ENCODE measurements around the gene IGSF21. TPM values are rescaled to one million over a fixed set of nuclear protein-coding genes. Genes with fewer than 3 reads are reported as not detected.
"Not testable (repeated sequence)": the region's sequence is repeated elsewhere in the genome, so short reads cannot be mapped to it uniquely, and the experiment has no call there.

The IGSF21 gene
- total RNA-seq, 3 donors from 2014 or later = not detected

DNA sequence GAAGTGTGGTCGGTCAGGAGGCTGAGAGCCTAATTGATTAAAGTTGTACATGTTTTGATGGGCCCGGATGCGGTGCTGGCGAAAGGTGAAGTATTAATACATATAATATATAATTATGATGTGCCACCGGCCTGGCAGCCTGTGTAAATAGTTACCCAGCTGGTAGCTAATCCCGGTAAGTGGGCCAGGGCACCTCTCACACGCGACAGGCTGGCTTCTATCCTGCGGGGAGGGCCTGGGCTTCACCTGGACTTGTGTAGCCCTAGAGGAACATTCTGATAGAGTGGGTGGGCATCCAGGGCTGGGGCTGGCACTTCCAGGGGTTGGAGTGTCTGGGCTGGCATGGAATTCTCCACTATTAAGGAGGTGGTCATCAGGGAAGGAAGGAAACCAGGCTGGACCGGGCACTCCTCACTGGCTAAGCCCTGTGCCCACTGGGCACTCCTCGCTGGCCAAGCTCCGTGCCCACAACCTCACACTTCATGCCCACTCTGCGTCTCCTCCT lies 48.3 kb downstream of the IGSF21 start:
- Mint-ChIP-seq H3K4me3 (no peak overlapping the region), H3K27me3 (ENCODE audit: low read depth) (peaks cover 3% of the 10 kb centered on the region)

DNA sequence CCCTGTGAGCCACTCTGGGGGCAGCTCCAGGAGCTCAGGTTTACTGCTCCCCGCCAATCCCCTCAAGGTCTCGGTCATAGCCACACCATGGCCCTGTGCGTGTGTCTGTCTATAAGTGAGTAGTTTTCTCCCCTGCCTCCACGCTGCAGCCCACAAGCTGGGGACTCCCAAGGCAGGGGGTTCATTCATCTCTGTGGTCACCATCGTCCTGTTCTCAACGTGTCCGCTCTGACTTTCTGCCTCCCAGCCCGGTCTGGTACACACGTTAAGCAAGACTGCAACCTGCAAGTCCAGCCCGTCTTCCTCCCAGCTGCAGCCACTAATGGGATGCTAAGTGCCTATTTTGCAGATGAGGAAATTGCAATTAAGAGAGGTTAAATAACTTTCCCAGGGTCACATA lies 49.8 kb downstream of the IGSF21 start:
- Mint-ChIP-seq H3K4me1 (ENCODE audit: low read depth) (no peaks in the 10 kb centered on the region), H3K27me3 (ENCODE audit: low read depth) (peaks cover 3% of the 10 kb centered on the region), H3K9me3 (no peaks in the 10 kb centered on the region), H3K4me3 (no peak overlapping the region), H3K36me3 (ENCODE audit: insufficient read depth) (no peaks in the 10 kb centered on the region)
- DNase-seq (no peak), ATAC-seq (no peak)

More for the DNA sequence above, 48.3 kb downstream of the IGSF21 start:
- H3K36me3 Mint-ChIP-seq (ENCODE audit: insufficient read depth) = no peaks in the 10 kb centered on the region
- H3K9me3 Mint-ChIP-seq = no peaks in the 10 kb centered on the region
- ATAC-seq (no peak), DNase-seq (no peak)
- no peaks in the 10 kb centered on the region for H3K4me1 Mint-ChIP-seq (ENCODE audit: low read depth)

DNA sequence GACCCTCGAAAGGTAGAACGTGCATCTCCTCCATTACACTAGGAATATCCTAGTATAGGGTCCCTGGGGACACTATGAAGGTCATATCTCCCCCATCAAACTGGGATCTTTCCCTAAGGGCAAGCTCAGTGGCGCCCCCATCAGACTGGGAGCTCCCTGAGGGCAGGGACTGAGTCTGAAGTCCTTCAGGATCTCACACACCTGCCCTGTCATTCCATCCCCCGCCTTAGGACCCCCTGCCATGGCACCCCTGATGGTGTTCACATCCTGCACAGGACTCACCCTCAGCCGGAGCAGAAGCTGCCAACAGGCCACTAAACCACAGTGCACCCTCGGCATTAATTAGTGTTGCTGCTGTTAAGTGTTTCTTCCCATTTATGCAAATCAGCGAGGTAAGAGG lies 50.4 kb downstream of the IGSF21 start:
- no peak for ATAC-seq
- no peaks in the 10 kb centered on the region for H3K4me1 Mint-ChIP-seq (ENCODE audit: low read depth)
- H3K9me3 Mint-ChIP-seq = no peaks in the 10 kb centered on the region
- H3K27me3 Mint-ChIP-seq (ENCODE audit: low read depth) = peaks cover 3% of the 10 kb centered on the region
- H3K4me3 Mint-ChIP-seq = no peak overlapping the region
- no peak for DNase-seq
- no peaks in the 10 kb centered on the region for H3K36me3 Mint-ChIP-seq (ENCODE audit: insufficient read depth)

GRCh38 chr1:18158714-18159113 lies 51.1 kb downstream of the IGSF21 start:
- H3K4me1 Mint-ChIP-seq (ENCODE audit: low read depth) = no peaks in the 10 kb centered on the region
- no peaks in the 10 kb centered on the region for H3K9me3 Mint-ChIP-seq
- peaks cover 3% of the 10 kb centered on the region for H3K27me3 Mint-ChIP-seq (ENCODE audit: low read depth)
- no peak for ATAC-seq
- H3K4me3 Mint-ChIP-seq = no peak overlapping the region
- no peak for DNase-seq
- no peaks in the 10 kb centered on the region for H3K36me3 Mint-ChIP-seq (ENCODE audit: insufficient read depth)

- no peak for ATAC-seq
- no peak for DNase-seq
- H3K4me1 Mint-ChIP-seq (ENCODE audit: low read depth) = no peaks in the 10 kb centered on the region
- H3K4me3 Mint-ChIP-seq = no peak overlapping the region
- peaks cover 8% of the 10 kb centered on the region for H3K27me3 Mint-ChIP-seq (ENCODE audit: low read depth)
- no peaks in the 10 kb centered on the region for H3K36me3 Mint-ChIP-seq (ENCODE audit: insufficient read depth)
- no peaks in the 10 kb centered on the region for H3K9me3 Mint-ChIP-seq
Observed at GRCh38 chr1:18160290-18160942, 52.8 kb downstream of the IGSF21 start.

DNA sequence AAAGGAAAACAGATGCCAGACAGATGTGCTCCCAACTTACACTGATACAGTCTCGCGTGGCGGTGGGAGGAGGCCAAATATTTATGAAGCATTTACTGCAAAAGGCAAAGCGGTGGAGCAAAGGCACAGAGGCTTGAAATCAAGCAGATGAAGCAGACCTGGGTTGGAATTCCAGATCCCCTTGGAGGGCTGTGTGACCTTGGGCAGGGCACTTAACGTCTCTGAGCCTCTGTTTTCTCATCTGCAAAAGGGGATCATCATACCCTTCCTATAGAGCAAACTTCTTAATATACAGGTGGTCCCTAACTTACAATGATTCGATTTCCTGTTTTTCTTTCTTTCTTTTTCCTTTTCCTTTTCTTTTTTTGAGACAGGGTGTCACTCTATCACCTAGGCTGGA lies 54.1 kb downstream of the IGSF21 start:
- H3K27me3 Mint-ChIP-seq (ENCODE audit: low read depth) = peaks cover 8% of the 10 kb centered on the region
- no peaks in the 10 kb centered on the region for H3K4me1 Mint-ChIP-seq (ENCODE audit: low read depth)
- H3K9me3 Mint-ChIP-seq = no peaks in the 10 kb centered on the region
- no peak for ATAC-seq
- no peak overlapping the region for H3K4me3 Mint-ChIP-seq
- DNase-seq = no peak
- no peaks in the 10 kb centered on the region for H3K36me3 Mint-ChIP-seq (ENCODE audit: insufficient read depth)

DNA sequence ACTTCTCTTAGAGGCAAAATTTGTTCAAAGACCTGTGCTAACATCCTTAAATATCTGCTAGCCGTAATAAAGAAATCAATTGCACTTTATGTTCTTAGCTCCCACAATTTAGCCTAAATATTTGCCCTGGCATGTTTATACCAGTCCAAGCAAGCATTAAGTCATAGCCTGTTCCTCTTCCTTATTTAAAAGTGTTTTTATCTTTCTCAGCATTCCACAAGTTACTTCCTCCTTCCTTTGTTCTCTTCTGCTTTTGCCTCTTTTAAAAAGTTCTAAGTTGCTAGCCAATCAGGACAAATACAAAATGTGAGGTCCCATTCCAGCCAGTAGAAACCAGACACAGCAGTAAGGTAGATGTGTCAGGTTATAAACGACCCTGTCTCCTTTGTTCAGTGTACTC lies 58.0 kb downstream of the IGSF21 start:
- H3K9me3 Mint-ChIP-seq; H3K4me1 Mint-ChIP-seq (ENCODE audit: low read depth); H3K36me3 Mint-ChIP-seq (ENCODE audit: insufficient read depth); H3K27me3 Mint-ChIP-seq (ENCODE audit: low read depth); ATAC-seq; DNase-seq; H3K4me3 Mint-ChIP-seq: not testable (repeated sequence)

DNA sequence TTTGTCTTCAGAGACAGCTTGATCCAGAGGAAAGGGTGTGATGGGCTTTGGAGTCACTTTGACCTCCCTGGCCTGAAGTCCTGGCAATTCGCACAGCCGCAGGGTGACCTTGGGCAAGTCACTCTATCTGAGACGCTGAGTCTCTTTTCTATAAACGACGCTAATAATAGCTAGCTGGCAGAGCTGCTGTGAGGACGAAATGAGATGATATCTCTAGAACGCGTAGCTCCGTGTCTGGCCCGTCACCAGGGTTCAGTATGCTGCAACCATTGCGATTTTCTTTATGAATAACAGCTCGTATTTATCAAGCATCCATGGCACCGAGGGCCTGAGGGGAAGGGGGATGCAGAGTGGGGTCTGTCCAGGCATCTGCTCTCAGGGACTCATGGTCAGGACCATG lies 58.7 kb downstream of the IGSF21 start:
- peaks cover 10% of the 10 kb centered on the region for H3K27me3 Mint-ChIP-seq (ENCODE audit: low read depth)
- H3K4me3 Mint-ChIP-seq = no peak overlapping the region
- H3K4me1 Mint-ChIP-seq (ENCODE audit: low read depth) = no peaks in the 10 kb centered on the region
- no peaks in the 10 kb centered on the region for H3K9me3 Mint-ChIP-seq
- DNase-seq (no peak), ATAC-seq (no peak)
- H3K36me3 Mint-ChIP-seq (ENCODE audit: insufficient read depth) = no peaks in the 10 kb centered on the region

- ATAC-seq (no peak), DNase-seq (no peak)
- no peak overlapping the region for H3K4me3 Mint-ChIP-seq
- no peaks in the 10 kb centered on the region for H3K36me3 Mint-ChIP-seq (ENCODE audit: insufficient read depth)
- H3K4me1 Mint-ChIP-seq (ENCODE audit: low read depth) = no peaks in the 10 kb centered on the region
- no peaks in the 10 kb centered on the region for H3K9me3 Mint-ChIP-seq
- peaks cover 10% of the 10 kb centered on the region for H3K27me3 Mint-ChIP-seq (ENCODE audit: low read depth)
Observed at GRCh38 chr1:18166929-18167328, 59.3 kb downstream of the IGSF21 start.

GRCh38 chr1:18170444-18170843 lies 62.8 kb downstream of the IGSF21 start:
- Mint-ChIP-seq H3K4me1 (ENCODE audit: low read depth) (no peaks in the 10 kb centered on the region), H3K4me3 (no peak overlapping the region), H3K36me3 (ENCODE audit: insufficient read depth) (no peaks in the 10 kb centered on the region), H3K9me3 (no peaks in the 10 kb centered on the region), H3K27me3 (ENCODE audit: low read depth) (peaks cover 7% of the 10 kb centered on the region)
- DNase-seq (no peak), ATAC-seq (no peak)

- DNase-seq (no peak), ATAC-seq (no peak)
- Mint-ChIP-seq H3K27me3 (ENCODE audit: low read depth) (peaks cover 12% of the 10 kb centered on the region), H3K4me1 (ENCODE audit: low read depth) (no peaks in the 10 kb centered on the region), H3K36me3 (ENCODE audit: insufficient read depth) (no peaks in the 10 kb centered on the region), H3K4me3 (no peak overlapping the region), H3K9me3 (no peaks in the 10 kb centered on the region)
Observed at GRCh38 chr1:18174037-18174436, 66.4 kb downstream of the IGSF21 start.

- no peaks in the 10 kb centered on the region for H3K36me3 Mint-ChIP-seq (ENCODE audit: insufficient read depth)
- H3K9me3 Mint-ChIP-seq = no peaks in the 10 kb centered on the region
- DNase-seq = no peak
- ATAC-seq = no peak
- H3K27me3 Mint-ChIP-seq (ENCODE audit: low read depth) = peaks cover 16% of the 10 kb centered on the region
- no peak overlapping the region for H3K4me3 Mint-ChIP-seq
- H3K4me1 Mint-ChIP-seq (ENCODE audit: low read depth) = no peaks in the 10 kb centered on the region
Observed at GRCh38 chr1:18175051-18175450, 67.5 kb downstream of the IGSF21 start.

DNA sequence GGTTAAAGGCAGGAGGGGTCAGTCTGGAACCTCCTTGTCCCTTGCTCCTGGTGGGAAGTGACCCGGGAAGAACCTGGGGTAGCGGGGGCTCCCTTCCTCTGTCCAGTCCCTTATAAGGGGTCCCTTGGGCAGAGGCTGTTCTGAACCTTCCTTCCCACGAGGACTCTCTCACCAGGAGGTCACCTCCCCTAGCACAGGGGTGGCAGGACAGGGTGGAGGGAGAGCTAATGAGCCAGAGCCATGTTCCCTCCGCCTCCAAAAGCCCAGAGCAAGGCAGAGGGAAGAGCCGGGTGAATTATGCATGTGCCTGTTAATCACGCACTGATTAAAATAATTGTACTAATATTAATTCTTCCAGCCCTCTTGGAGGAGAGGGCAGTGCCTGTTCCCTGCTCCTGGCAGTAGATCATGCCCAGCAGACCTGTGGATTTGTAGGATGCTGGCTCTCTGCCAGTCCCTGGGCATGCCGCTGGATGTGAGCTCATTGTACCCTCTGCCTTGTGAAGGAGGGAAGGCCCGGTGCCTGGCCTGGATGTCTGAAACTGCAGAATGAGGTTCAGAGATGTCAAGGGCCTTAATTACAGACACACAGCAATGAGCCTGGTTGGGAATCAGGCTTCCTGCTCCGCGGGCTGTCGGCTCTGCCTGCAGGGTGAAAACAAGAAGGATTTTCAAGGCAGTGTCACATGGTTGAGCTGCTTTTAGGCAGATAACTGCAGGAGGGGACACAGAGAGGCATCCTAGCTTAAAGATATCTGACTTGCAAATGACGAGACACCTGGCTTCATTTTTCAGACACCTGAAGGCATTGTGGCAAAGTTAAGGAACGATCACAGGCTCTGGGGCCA lies 68.2 kb downstream of the IGSF21 start:
- peaks cover 16% of the 10 kb centered on the region for H3K27me3 Mint-ChIP-seq (ENCODE audit: low read depth)
- no peaks in the 10 kb centered on the region for H3K36me3 Mint-ChIP-seq (ENCODE audit: insufficient read depth)
- ATAC-seq (no peak), DNase-seq (no peak)
- H3K4me3 Mint-ChIP-seq = no peak overlapping the region
- no peaks in the 10 kb centered on the region for H3K4me1 Mint-ChIP-seq (ENCODE audit: low read depth)
- H3K9me3 Mint-ChIP-seq = no peaks in the 10 kb centered on the region

DNA sequence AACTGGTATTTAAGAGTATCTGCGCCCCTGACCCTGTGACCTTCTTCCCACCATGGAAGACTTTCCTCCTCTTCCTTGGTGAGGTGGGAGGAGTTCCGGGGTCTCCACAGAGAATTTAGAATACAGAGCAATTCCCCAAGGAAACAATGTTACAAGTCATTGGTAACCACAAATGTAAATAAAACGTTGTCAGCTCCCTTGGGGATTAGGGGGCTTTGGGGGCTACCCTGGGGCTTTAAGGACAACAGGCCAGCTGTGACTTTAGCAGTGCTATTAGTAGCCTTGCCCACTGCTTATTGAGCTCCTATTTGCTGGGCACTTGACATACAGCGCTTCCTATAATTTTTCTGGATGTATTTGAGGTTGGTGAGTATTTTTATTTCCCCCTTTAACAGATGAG lies 69.0 kb downstream of the IGSF21 start:
- H3K36me3 Mint-ChIP-seq (ENCODE audit: insufficient read depth) = no peaks in the 10 kb centered on the region
- peaks cover 16% of the 10 kb centered on the region for H3K27me3 Mint-ChIP-seq (ENCODE audit: low read depth)
- no peaks in the 10 kb centered on the region for H3K4me1 Mint-ChIP-seq (ENCODE audit: low read depth)
- H3K9me3 Mint-ChIP-seq = no peaks in the 10 kb centered on the region
- no peak overlapping the region for H3K4me3 Mint-ChIP-seq
- ATAC-seq (no peak), DNase-seq (no peak)

- Mint-ChIP-seq H3K9me3 (no peaks in the 10 kb centered on the region), H3K36me3 (ENCODE audit: insufficient read depth) (no peaks in the 10 kb centered on the region), H3K4me1 (ENCODE audit: low read depth) (no peaks in the 10 kb centered on the region), H3K4me3 (no peak overlapping the region), H3K27me3 (ENCODE audit: low read depth) (peaks cover 16% of the 10 kb centered on the region)
- ATAC-seq (no peak), DNase-seq (no peak)
Observed at GRCh38 chr1:18178111-18178510, 70.5 kb downstream of the IGSF21 start.
